Stimulated activated CD4-positive, alpha-beta T cell treated with anti-CD3 and anti-CD28 coated beads, Interleukin-12 subunit alpha, Interleukin-12 subunit beta, amount 100 ng/mL, for 4 hours (primary cell): Measurements from ENCODE around the gene ENO4.
A peak's percentile ranks its signal among the peaks of the same experiment; 100 is the strongest.

Source experiments
- DNase-seq: peaks from one replicate; pipeline ENCODE4 v3.0.0-alpha.2; 2020

Gene ENO4

GRCh38 chr10:116833986-116834985, 15.0 kb upstream of the ENO4 start:
- DNase-seq = no peak

- no peak for DNase-seq
Observed at GRCh38 chr10:116835658-116836057, 13.6 kb upstream of the ENO4 start.

GRCh38 chr10:116836083-116836482, 13.2 kb upstream of the ENO4 start:
- DNase-seq = no peak

GRCh38 chr10:116836902-116837523, 12.3 kb upstream of the ENO4 start:
- DNase-seq = no peak

- no peak for DNase-seq
Observed at GRCh38 chr10:116838143-116838725, 11.1 kb upstream of the ENO4 start.

- no peak for DNase-seq
Observed at GRCh38 chr10:116840389-116841075, 8.8 kb upstream of the ENO4 start.

- no peak for DNase-seq
Observed at GRCh38 chr10:116845823-116846222, 3.5 kb upstream of the ENO4 start.

- DNase-seq = peak; percentile 11
Observed at GRCh38 chr10:116848032-116848943, 1.0 kb upstream of the ENO4 start.

GRCh38 chr10:116848944-116849247, 403 bp upstream of the ENO4 start:
- DNase-seq = no peak

- DNase-seq = no peak
Observed at GRCh38 chr10:116850058-116850611, 836 bp downstream of the ENO4 start.

GRCh38 chr10:116852246-116852645, 2.9 kb downstream of the ENO4 start:
- DNase-seq = no peak

- no peak for DNase-seq
Observed at GRCh38 chr10:116853287-116853686, 4.0 kb downstream of the ENO4 start.

GRCh38 chr10:116853701-116854100, 4.4 kb downstream of the ENO4 start:
- DNase-seq = no peak

- DNase-seq = no peak
Observed at GRCh38 chr10:116857156-116857555, 7.9 kb downstream of the ENO4 start.

GRCh38 chr10:116861796-116862195, 12.5 kb downstream of the ENO4 start:
- no peak for DNase-seq

GRCh38 chr10:116864436-116864835, 15.1 kb downstream of the ENO4 start:
- no peak for DNase-seq

GRCh38 chr10:116866066-116866465, 16.8 kb downstream of the ENO4 start:
- no peak for DNase-seq

- DNase-seq = no peak
Observed at GRCh38 chr10:116866987-116867595, 17.8 kb downstream of the ENO4 start.

- no peak for DNase-seq
Observed at GRCh38 chr10:116868198-116868676, 18.9 kb downstream of the ENO4 start.

GRCh38 chr10:116868722-116869121, 19.4 kb downstream of the ENO4 start:
- DNase-seq = no peak

GRCh38 chr10:116870949-116871348, 21.6 kb downstream of the ENO4 start:
- no peak for DNase-seq
